ENCODE results near the gene HCAR1. TPM values are rescaled to one million over a fixed set of nuclear protein-coding genes. Genes with fewer than 3 reads are reported as not detected.
"Not testable (repeated sequence)": the region's sequence is repeated elsewhere in the genome, so short reads cannot be mapped to it uniquely, and the experiment has no call there.

The HCAR1 gene
- total RNA-seq, 2 donors from 2014 or later: 0.73 to 0.80 TPM

- Histone ChIP-seq H3K9me3 (no peaks in the 10 kb centered on the region), H3K27ac (peak overlapping the region; percentile 35 to 37), H3K36me3 (no peaks in the 10 kb centered on the region), H3K27me3 (replicated peaks; ENCODE audit: insufficient read depth) (no peaks in the 10 kb centered on the region), H3K4me3 (no peak overlapping the region), H3K4me1 (replicated peaks) (no peaks in the 10 kb centered on the region)
- TF ChIP-seq CTCF (IDR thresholded peaks at IDR 0.05) (no peak), POLR2AphosphoS5 (IDR thresholded peaks at IDR 0.05) (peak; percentile 61)
- 51% methylated on average over 11 of the region's 11 CpGs for WGBS
- peak; percentile 43 for DNase-seq (ENCODE audit: low spot score)
- intact Hi-C loops (cut with DNase I): no loop called here
Measured at GRCh38 chr12:122721057-122721545, 9.5 kb downstream of the HCAR1 start.

GRCh38 chr12:122716658-122717057 is 14.0 kb downstream of the HCAR1 start, which contains the start of gene HCAR3:
TSS of gene HCAR3 (minus strand) at chr12:122716811. CDS start at chr12:122716737, 74 bp downstream.
- DNase-seq (ENCODE audit: low spot score); H3K4me1 ChIP-seq (replicated peaks); H3K27me3 ChIP-seq (replicated peaks; ENCODE audit: insufficient read depth); intact Hi-C loops (cut with DNase I); H3K9me3 ChIP-seq; H3K4me3 ChIP-seq; H3K27ac ChIP-seq; H3K36me3 ChIP-seq: not testable (repeated sequence)
- WGBS: 68% methylated on average over 10 of the region's 10 CpGs

- H3K27ac ChIP-seq; H3K36me3 ChIP-seq; DNase-seq (ENCODE audit: low spot score); H3K4me3 ChIP-seq; H3K9me3 ChIP-seq; H3K4me1 ChIP-seq (replicated peaks); H3K27me3 ChIP-seq (replicated peaks; ENCODE audit: insufficient read depth); intact Hi-C loops (cut with DNase I): not testable (repeated sequence)
- WGBS: 78% methylated on average over 6 of the region's 6 CpGs
Measured at GRCh38 chr12:122715211-122715610, 15.4 kb downstream of the HCAR1 start.

GRCh38 chr12:122713491-122714188 is 17.0 kb downstream of the HCAR1 start:
- peak overlapping the region in 1 of 2 donors; percentile 36 for H3K27ac ChIP-seq
- intact Hi-C loops (cut with DNase I): not testable (repeated sequence)

GRCh38 chr12:122711266-122711665 is 19.4 kb downstream of the HCAR1 start:
- H3K27ac ChIP-seq; H3K36me3 ChIP-seq; H3K4me3 ChIP-seq; intact Hi-C loops (cut with DNase I); H3K9me3 ChIP-seq; H3K4me1 ChIP-seq (replicated peaks); DNase-seq (ENCODE audit: low spot score); H3K27me3 ChIP-seq (replicated peaks; ENCODE audit: insufficient read depth): not testable (repeated sequence)
- 82% methylated on average over 1 of the region's 1 CpG for WGBS

More at GRCh38 chr12:122713491-122714188, 17.0 kb downstream of the HCAR1 start:
- WGBS: 25% methylated on average over 4 of the region's 10 CpGs
- H3K27me3 ChIP-seq (replicated peaks; ENCODE audit: insufficient read depth); H3K4me3 ChIP-seq; H3K36me3 ChIP-seq; DNase-seq (ENCODE audit: low spot score); H3K4me1 ChIP-seq (replicated peaks); H3K9me3 ChIP-seq: not testable (repeated sequence)

GRCh38 chr12:122710341-122710740 is 20.3 kb downstream of the HCAR1 start:
- 30% methylated on average over 2 of the region's 2 CpGs for WGBS
- H3K27ac ChIP-seq; H3K9me3 ChIP-seq; H3K4me1 ChIP-seq (replicated peaks); H3K36me3 ChIP-seq; intact Hi-C loops (cut with DNase I); H3K27me3 ChIP-seq (replicated peaks; ENCODE audit: insufficient read depth); H3K4me3 ChIP-seq; DNase-seq (ENCODE audit: low spot score): not testable (repeated sequence)

GRCh38 chr12:122709287-122709686 is 21.4 kb downstream of the HCAR1 start:
- H3K36me3 ChIP-seq; intact Hi-C loops (cut with DNase I); DNase-seq (ENCODE audit: low spot score); H3K4me1 ChIP-seq (replicated peaks); H3K27me3 ChIP-seq (replicated peaks; ENCODE audit: insufficient read depth); H3K4me3 ChIP-seq; H3K9me3 ChIP-seq: not testable (repeated sequence)
- no CpG with 5 or more reads among the region's 3 CpGs for WGBS
- H3K27ac ChIP-seq: peak overlapping the region; percentile 53 to 73

GRCh38 chr12:122703841-122704240 is 26.8 kb downstream of the HCAR1 start:
- H3K9me3 ChIP-seq; H3K27me3 ChIP-seq (replicated peaks; ENCODE audit: insufficient read depth); H3K4me3 ChIP-seq; DNase-seq (ENCODE audit: low spot score); H3K4me1 ChIP-seq (replicated peaks); intact Hi-C loops (cut with DNase I); H3K27ac ChIP-seq; H3K36me3 ChIP-seq: not testable (repeated sequence)
- WGBS: 85% methylated on average over 3 of the region's 3 CpGs

All from prostate gland (tissue), 2 donors.